Erythroblast (primary cell): ENCODE data around the gene CARS2.

ENCODE experiments used
- GATA1 ChIP-seq: IDR thresholded peaks from 2 replicates; pipeline ENCODE4 v1.6.1; 2011; ENCODE audit warnings: low read depth, mild to moderate bottlenecking, control low read depth, low read length, moderate library complexity
- POLR2A ChIP-seq: IDR thresholded peaks from 2 replicates; pipeline ENCODE4 v1.6.1; 2011; ENCODE audit warnings: mild to moderate bottlenecking, low read length

- no peak for TF ChIP-seq POLR2A
- no peak for TF ChIP-seq GATA1
These were observed 3.1 kb downstream of the CARS2 start for GRCh38 chr13:110702591-110703526.
